Body of pancreas (tissue), 4 donors: ENCODE measurements around the gene MYO5C.

Experiments used
- POLR2A ChIP-seq, 3 donors: fragments of 450-650 bp; IDR thresholded peaks; one replicate each; pipeline ENCODE4 v1.6.1; 2016; ENCODE audit warnings: antibody characterized with exemption in 3 of 3, mild to moderate bottlenecking in 2 of 3
- TF ChIP-seq, protein P1 (sequence below), 7 experiments: fragments of 450-650 bp in 4 of 7; fragments of 200-600 bp in 3 of 7; sonication (generic) in 3 of 7; IDR thresholded peaks; one replicate each; pipeline ENCODE4 v1.5.1; 2016 to 2019; ENCODE audit warnings: antibody characterized with exemption in 7 of 7

DNA sequence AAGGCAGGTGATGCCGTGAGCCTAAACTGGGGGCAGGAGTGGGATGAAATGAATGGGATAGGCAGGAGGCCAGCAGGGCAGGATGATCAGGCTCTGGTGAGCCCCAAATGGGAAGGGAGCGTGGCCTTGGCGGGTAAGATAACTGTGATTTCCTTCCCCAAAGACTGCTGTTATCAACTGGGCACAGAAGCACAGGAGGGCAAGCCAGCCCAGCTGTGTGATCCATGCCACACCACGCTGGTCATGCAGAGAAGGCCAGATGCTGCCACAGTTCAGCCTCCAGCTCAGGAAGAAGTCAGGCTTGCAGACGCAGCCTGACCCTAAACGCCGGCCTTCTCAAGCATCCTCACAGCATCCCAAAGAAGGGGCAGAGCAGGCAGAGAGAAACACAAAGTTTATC lies 52.3 kb downstream of the MYO5C start:
- TF ChIP-seq, protein P1, sequence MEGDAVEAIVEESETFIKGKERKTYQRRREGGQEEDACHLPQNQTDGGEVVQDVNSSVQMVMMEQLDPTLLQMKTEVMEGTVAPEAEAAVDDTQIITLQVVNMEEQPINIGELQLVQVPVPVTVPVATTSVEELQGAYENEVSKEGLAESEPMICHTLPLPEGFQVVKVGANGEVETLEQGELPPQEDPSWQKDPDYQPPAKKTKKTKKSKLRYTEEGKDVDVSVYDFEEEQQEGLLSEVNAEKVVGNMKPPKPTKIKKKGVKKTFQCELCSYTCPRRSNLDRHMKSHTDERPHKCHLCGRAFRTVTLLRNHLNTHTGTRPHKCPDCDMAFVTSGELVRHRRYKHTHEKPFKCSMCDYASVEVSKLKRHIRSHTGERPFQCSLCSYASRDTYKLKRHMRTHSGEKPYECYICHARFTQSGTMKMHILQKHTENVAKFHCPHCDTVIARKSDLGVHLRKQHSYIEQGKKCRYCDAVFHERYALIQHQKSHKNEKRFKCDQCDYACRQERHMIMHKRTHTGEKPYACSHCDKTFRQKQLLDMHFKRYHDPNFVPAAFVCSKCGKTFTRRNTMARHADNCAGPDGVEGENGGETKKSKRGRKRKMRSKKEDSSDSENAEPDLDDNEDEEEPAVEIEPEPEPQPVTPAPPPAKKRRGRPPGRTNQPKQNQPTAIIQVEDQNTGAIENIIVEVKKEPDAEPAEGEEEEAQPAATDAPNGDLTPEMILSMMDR (IDR thresholded peaks at IDR 0.05), result no peak
- TF ChIP-seq POLR2A (IDR thresholded peaks at IDR 0.05), result no peak
